Aorta (tissue), 5 donors: ENCODE results near the gene CATSPERB. TPM values are rescaled to one million over a fixed set of nuclear protein-coding genes. Genes with fewer than 3 reads are reported as not detected.
"Not testable (repeated sequence)": the region's sequence is repeated elsewhere in the genome, so short reads cannot be mapped to it uniquely, and the experiment has no call there.

Source experiments
- ATAC-seq: fragments of 200-7000 bp; cut with Tn5 transposase; one replicate; pipeline ENCODE4 v1.9.1; 2022; ENCODE audit warnings: moderate library complexity; ENCODE audit not compliant: low FRiP score
- DNase-seq, 2 donors: peaks; one replicate each; pipeline ENCODE4 v3.0.0-alpha.2; 2020
- H3K27ac ChIP-seq, 2 donors: one replicate each; pipeline ENCODE4 v1.5.1; 2013; ENCODE audit warnings: low read length in 2 of 2, mild to moderate bottlenecking in 2 of 2, moderate library complexity in 2 of 2, control low read depth in 1 of 2, inconsistent platforms in 1 of 2, low read depth in 1 of 2
- H3K27me3 ChIP-seq, 2 donors: one replicate each; pipeline ENCODE4 v1.6.1; 2013; ENCODE audit warnings: control low read depth in 1 of 2, low read length in 1 of 2, mild to moderate bottlenecking in 1 of 2, moderate library complexity in 1 of 2; ENCODE audit not compliant: insufficient read depth in 2 of 2, control insufficient read depth in 1 of 2
- H3K36me3 ChIP-seq, 2 donors: one replicate each; pipeline ENCODE4 v1.6.1; 2013; ENCODE audit warnings: control low read depth in 1 of 2, low read length in 1 of 2, mild to moderate bottlenecking in 1 of 2; ENCODE audit not compliant: insufficient read depth in 2 of 2, control insufficient read depth in 1 of 2
- H3K4me1 ChIP-seq, 2 donors: one replicate each; pipeline ENCODE4 v1.6.1; 2013; ENCODE audit warnings: low read length in 2 of 2, control low read depth in 1 of 2, mild to moderate bottlenecking in 1 of 2, moderate library complexity in 1 of 2; ENCODE audit not compliant: insufficient read depth in 2 of 2, control insufficient read depth in 1 of 2
- H3K4me3 ChIP-seq, 2 donors: one replicate each; pipeline ENCODE4 v1.5.1; 2013; ENCODE audit warnings: low read length in 2 of 2, control low read depth in 1 of 2, mild to moderate bottlenecking in 1 of 2
- H3K9me3 ChIP-seq: one replicate; pipeline ENCODE4 v1.6.1; 2013; ENCODE audit warnings: mild to moderate bottlenecking, low read length; ENCODE audit not compliant: control insufficient read depth
- WGBS, 2 donors: extraction: QIAGEN DNeasy Blood & Tissue Kit; methylation state at CpG; one replicate each; pipeline ENCODE4 v1.1.7; 2013; 5-methylcytosine and 5-hydroxymethylcytosine counted together
- intact Hi-C, 2 donors: fragments of 100-400 bp; cut with DNase I; formaldehyde crosslinking; loops; one replicate each; pipeline versions ENCODE4 v1.14.2 to v1.15.0; 2022
- polyA plus RNA-seq, 2 donors: library from polyadenylated mRNA; stranded (reverse); fragments of 200-250 nt; gene quantifications; one replicate each; pipeline ENCODE4 v1.2.3, GENCODE V29; 2013
- total RNA-seq, 2 donors: library from RNA; stranded (reverse); fragmentation: NEBNext Ultra II Directional; extraction: Animal tissue kit (Norgen Biotek cat#: 25700); gene quantifications; one replicate each; pipeline ENCODE4 v1.2.1, GENCODE V29; 2021
- donor health status: healthy with polysubstance abuse.
- donor health status: Bipolar disorder and iron deficiency.
- donor health status: DM: no; HTN: no; CAD: no.
- donor health status: DM: no; HTN: no; CAD: no.
- donor health status: DM: yes; HTN: yes; CAD: no.

The CATSPERB gene
- total and polyA plus RNA-seq, 4 donors: 1.1 to 15.3 (median 11.1) TPM

- WGBS, 2 donors: 90% methylated on average over 2 of the region's 2 CpGs
- Histone ChIP-seq H3K4me3 (no peak overlapping the region), H3K9me3 (no peaks in the 10 kb centered on the region), H3K36me3 (peaks cover 0 to 5% of the 10 kb centered on the region in 2 donors), H3K27ac (no peak overlapping the region), H3K27me3 (no peaks in the 10 kb centered on the region), H3K4me1 (no peaks in the 10 kb centered on the region)
- intact Hi-C loops: no loop called here
- ATAC-seq (no peak), DNase-seq (no peak)
Observed at GRCh38 chr14:91669867-91670266, 62.0 kb downstream of the CATSPERB start.

DNA sequence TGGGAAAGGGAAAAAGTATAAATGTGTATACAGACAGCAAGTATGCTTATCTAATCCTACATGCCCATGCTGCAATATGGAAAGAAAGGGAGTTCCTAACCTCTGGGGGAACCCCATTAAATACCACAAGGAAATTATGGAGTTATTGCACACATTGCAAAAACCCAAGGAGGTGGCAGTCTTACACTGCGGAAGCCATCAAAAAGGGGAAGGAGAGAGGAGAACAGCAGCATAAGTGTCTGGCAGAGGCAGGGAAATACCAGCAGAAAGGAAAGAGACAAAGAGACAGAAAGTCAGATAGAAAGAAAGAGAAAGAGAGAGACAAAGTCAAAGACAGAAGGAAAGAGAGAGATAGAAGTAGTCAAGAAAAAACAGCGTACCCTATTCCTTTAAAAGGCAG lies 64.8 kb downstream of the CATSPERB start:
- H3K27me3 ChIP-seq, H3K27ac ChIP-seq, H3K36me3 ChIP-seq, intact Hi-C loops, H3K4me1 ChIP-seq, H3K4me3 ChIP-seq, H3K9me3 ChIP-seq, ATAC-seq, DNase-seq: not testable (repeated sequence)
- WGBS, 2 donors: 98% methylated on average over 2 of the region's 2 CpGs

DNA sequence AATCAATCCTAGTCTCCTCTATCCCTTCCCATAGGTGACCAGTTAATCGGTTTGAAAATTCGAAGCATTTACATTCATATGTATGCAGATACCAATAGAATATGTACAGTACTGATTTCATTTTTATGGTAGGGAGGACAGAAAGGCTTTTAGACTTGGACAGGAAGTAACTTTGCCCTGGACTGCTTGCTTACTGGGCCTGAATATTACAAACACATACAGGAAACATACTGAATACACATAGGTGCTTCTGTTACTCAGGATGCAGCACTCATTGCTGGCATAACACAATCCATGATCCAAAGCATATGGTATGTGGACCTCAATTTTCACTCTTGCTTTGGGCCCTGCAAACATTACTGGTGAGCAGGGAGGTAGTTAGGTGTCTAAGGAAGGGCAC lies 71.1 kb downstream of the CATSPERB start:
- intact Hi-C loops: no loop called here
- Histone ChIP-seq H3K27ac (no peak overlapping the region), H3K27me3 (no peaks in the 10 kb centered on the region), H3K4me3 (no peak overlapping the region), H3K9me3 (no peaks in the 10 kb centered on the region), H3K4me1 (no peaks in the 10 kb centered on the region), H3K36me3 (no peaks in the 10 kb centered on the region)
- no peak for ATAC-seq
- DNase-seq: no peak
- WGBS, 2 donors: 43 to 93% methylated on average over 2 of the region's 2 CpGs

DNA sequence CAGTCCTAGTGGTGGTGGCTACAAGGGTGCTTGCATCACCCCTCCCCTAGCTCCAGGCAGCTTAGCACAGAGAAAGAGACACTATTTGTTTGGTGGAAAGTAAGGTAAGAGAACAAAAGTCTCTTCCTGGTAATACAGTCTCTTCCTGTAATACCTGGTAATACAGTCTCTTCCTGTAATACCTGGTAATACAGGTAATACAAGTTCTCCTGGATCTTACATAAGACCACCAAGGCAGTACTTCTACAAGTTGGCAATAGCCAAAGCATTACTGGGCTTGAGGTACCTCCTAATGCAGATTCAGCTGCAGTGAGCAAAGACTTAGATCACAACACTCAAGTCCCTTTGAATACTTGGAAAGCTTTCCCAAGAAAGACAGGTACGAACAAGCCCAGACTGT lies 77.0 kb downstream of the CATSPERB start:
- no peaks in the 10 kb centered on the region for H3K9me3 ChIP-seq
- no peaks in the 10 kb centered on the region for H3K4me1 ChIP-seq
- H3K27ac ChIP-seq: no peak overlapping the region
- no peak for ATAC-seq
- peaks cover 0 to 2% of the 10 kb centered on the region in 2 donors for H3K36me3 ChIP-seq
- H3K4me3 ChIP-seq: no peak overlapping the region
- no peak for DNase-seq
- no peaks in the 10 kb centered on the region for H3K27me3 ChIP-seq
- WGBS, 2 donors: 93 to 94% methylated on average over 1 of the region's 1 CpG
- intact Hi-C loops: loop anchor here (10.0 kb wide), 1 partner anchor 340 kb away; no protein-coding TSS in a partner anchor

GRCh38 chr14:91653451-91653850 lies 78.4 kb downstream of the CATSPERB start:
- no peak for ATAC-seq
- 99 to 100% methylated on average over 2 of the region's 2 CpGs for WGBS, 2 donors
- Histone ChIP-seq H3K9me3 (no peaks in the 10 kb centered on the region), H3K27me3 (no peaks in the 10 kb centered on the region), H3K4me3 (no peak overlapping the region), H3K4me1 (no peaks in the 10 kb centered on the region), H3K27ac (no peak overlapping the region), H3K36me3 (peaks cover 0 to 2% of the 10 kb centered on the region in 2 donors)
- no peak for DNase-seq
- intact Hi-C loops: loop anchor here (10.0 kb wide), 1 partner anchor 341 kb away; no protein-coding TSS in a partner anchor

DNA sequence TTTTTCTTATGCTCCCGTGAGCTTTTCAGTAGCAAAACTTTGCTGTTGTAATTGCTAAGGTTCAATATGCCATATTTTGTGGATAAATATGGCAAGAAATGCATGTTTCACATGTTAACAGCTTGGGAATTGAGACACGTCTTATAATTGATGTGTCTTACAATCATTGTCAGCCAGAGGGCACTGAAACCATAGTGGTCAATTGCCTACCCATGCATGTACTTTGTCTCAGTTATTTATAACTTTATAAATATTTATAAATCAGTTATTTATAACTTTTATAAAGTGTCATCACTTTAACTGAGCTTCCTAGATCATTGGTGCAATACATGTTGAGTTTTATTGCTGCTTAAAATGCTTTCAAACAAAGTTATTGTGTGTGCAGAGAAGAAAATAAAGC lies 82.0 kb downstream of the CATSPERB start:
- WGBS, 2 donors: 17 to 22% methylated on average over 2 of the region's 2 CpGs
- H3K27ac ChIP-seq: no peak overlapping the region
- H3K9me3 ChIP-seq: no peaks in the 10 kb centered on the region
- H3K36me3 ChIP-seq: peaks cover 0 to 2% of the 10 kb centered on the region in 2 donors
- H3K27me3 ChIP-seq: no peaks in the 10 kb centered on the region
- intact Hi-C loops: loop anchor here (5.0 to 10.0 kb wide), 2 partner anchors 262 to 345 kb away; no protein-coding TSS in a partner anchor
- no peak for ATAC-seq
- no peak overlapping the region for H3K4me3 ChIP-seq
- no peak for DNase-seq
- no peaks in the 10 kb centered on the region for H3K4me1 ChIP-seq

GRCh38 chr14:91647856-91648255 lies 84.0 kb downstream of the CATSPERB start:
- ATAC-seq (no peak), DNase-seq (no peak)
- no peaks in the 10 kb centered on the region for H3K36me3 ChIP-seq
- intact Hi-C loops: loop anchor here in 1 of 2 donors (5.0 kb wide), 1 partner anchor 264 kb away; no protein-coding TSS in a partner anchor
- H3K9me3 ChIP-seq: no peaks in the 10 kb centered on the region
- H3K4me3 ChIP-seq: no peak overlapping the region
- no peaks in the 10 kb centered on the region for H3K27me3 ChIP-seq
- no peak overlapping the region for H3K27ac ChIP-seq
- H3K4me1 ChIP-seq: no peaks in the 10 kb centered on the region
- WGBS, 2 donors: 82 to 98% methylated on average over 1 of the region's 1 CpG

DNA sequence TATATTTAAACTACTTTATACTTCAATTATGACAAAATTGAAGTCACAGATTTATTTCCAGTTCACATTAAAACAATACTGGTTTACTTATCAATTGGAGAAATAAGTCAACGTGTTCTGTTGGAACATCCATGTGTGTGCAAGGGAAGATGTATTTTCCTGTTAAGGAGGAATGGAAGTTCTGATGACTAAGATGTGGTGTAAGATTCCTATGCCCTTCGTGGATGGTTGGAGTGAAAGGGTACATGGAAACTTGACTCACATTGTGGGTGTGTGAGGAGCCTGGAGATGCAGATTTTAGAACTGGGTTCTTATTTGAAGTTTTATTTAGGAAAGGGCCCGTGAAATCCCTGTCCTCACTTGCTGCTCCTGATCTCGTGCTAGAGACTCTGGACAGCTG lies 95.3 kb downstream of the CATSPERB start:
- intact Hi-C loops: no loop called here

DNA sequence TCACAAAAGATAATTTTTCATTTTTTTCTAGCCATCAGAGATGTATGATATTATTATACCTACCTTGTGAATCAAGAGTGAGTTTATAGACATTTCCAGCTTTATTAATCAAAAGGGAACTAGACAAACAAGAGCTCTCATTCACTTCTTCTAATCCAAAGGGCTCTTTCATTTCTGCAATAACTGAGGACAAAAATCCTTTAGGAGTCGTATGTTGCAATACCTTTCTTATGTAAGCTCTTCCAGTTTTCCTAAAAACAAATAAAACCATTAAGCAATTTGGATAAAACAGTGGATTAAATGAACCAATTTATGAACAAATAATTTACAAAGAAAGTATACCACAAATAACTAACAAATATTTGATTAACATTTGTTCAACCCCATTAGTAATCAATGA lies 107.1 kb downstream of the CATSPERB start:
- ATAC-seq (no peak), DNase-seq (no peak)
- H3K27me3 ChIP-seq: no peaks in the 10 kb centered on the region
- H3K36me3 ChIP-seq: no peaks in the 10 kb centered on the region
- H3K9me3 ChIP-seq: no peaks in the 10 kb centered on the region
- H3K4me1 ChIP-seq: no peaks in the 10 kb centered on the region
- intact Hi-C loops: no loop called here
- no peak overlapping the region for H3K27ac ChIP-seq
- no peak overlapping the region for H3K4me3 ChIP-seq
- whole genome bisulfite sequencing, 2 donors: 95 to 99% methylated on average over 1 of the region's 1 CpG

More for the DNA sequence above, 95.3 kb downstream of the CATSPERB start:
- ATAC-seq: no peak
- H3K4me3 ChIP-seq: no peak overlapping the region
- H3K4me1 ChIP-seq: no peaks in the 10 kb centered on the region
- DNase-seq: no peak
- H3K27ac ChIP-seq: no peak overlapping the region
- H3K36me3 ChIP-seq: peaks cover 0 to 2% of the 10 kb centered on the region in 2 donors
- H3K9me3 ChIP-seq: no peaks in the 10 kb centered on the region
- H3K27me3 ChIP-seq: no peaks in the 10 kb centered on the region
- 69 to 71% methylated on average over 4 of the region's 4 CpGs for WGBS, 2 donors
